ENCODE data around the gene ALDH1A3.

DNA sequence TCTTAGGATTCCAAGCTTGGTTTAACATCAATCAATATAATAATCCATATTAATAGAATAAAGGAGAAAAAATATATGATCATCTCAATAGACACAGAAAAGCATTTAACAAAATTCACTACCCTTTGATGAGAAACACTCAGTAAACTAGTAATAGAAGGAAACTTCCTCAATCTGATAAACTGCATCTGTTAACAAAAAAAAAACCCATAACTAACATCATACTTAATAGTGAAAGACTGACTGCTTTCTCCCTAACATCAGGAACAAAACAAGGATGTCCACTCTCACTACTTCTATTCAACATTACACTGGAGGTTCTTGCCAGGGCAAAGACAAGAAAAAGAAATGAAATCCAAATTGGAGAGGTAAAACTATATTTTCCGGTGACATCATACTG is 70.1 kb downstream of the ALDH1A3 start:
- TF ChIP-seq, protein P1, sequence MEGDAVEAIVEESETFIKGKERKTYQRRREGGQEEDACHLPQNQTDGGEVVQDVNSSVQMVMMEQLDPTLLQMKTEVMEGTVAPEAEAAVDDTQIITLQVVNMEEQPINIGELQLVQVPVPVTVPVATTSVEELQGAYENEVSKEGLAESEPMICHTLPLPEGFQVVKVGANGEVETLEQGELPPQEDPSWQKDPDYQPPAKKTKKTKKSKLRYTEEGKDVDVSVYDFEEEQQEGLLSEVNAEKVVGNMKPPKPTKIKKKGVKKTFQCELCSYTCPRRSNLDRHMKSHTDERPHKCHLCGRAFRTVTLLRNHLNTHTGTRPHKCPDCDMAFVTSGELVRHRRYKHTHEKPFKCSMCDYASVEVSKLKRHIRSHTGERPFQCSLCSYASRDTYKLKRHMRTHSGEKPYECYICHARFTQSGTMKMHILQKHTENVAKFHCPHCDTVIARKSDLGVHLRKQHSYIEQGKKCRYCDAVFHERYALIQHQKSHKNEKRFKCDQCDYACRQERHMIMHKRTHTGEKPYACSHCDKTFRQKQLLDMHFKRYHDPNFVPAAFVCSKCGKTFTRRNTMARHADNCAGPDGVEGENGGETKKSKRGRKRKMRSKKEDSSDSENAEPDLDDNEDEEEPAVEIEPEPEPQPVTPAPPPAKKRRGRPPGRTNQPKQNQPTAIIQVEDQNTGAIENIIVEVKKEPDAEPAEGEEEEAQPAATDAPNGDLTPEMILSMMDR (IDR thresholded peaks at IDR 0.05) = no peak
- TF ChIP-seq EZH2 (IDR thresholded peaks at IDR 0.05; ENCODE audit: borderline replicate concordance, insufficient read depth, low read depth, low read length, poor library complexity, severe bottlenecking) = no peak

Data from B cell (primary cell).